Activated effector memory CD4-positive, alpha-beta T cell treated with Interleukin-2 at 50 U/mL for 16 hours (primary cell): ENCODE data around the gene MRPS6.

Experiments used
- DNase-seq: peaks from one replicate; pipeline ENCODE4 v3.0.0-alpha.2; 2020

MRPS6 gene

DNA sequence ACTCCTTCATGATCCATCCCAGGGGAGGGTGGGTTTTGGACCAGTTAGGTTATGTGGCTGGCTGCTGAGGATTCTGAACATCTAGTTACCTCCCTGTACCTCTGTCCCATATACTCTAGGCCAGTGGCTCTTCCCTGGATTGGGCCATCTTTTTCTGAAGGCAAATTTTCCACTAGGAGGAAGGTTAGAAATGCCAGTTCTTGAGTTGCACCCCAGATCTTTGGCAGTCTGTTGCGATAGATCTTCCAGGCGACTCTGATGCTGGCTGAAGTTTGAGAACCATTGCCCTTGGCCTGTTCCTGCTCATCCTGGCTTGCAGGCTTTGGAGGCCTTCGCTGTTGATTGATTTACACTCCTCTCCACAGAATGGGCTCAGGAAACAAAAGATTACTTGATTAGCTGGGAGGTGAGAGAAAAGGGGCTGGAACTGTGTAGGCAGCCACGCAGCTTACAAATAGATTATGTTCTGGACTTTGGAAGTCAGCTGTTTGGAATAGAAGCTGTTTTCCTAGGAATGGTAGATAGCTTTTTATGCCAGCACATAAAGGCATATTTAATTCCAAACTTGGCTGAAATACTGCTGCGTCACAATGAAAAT lies 110.1 kb downstream of the MRPS6 start:
- no peak for DNase-seq

DNA sequence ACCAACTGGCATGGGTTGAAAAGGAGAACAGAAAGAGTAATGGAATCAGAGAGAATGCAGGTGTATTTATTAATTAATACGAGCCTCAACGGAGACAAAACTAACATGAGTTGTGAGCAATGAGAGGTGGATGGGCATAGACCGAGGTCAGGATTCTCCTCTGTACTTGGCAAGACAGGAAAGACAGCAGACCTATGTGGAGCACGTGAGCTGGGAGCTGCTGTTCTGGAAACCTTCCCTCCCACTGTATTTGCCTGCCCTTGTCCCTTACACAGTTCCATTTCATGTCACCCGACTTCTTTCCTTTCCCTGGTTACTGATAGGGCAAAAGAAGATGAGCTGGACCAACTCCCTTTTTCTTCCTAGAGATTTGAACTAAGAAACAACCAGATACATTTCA lies 110.9 kb downstream of the MRPS6 start:
- no peak for DNase-seq

DNA sequence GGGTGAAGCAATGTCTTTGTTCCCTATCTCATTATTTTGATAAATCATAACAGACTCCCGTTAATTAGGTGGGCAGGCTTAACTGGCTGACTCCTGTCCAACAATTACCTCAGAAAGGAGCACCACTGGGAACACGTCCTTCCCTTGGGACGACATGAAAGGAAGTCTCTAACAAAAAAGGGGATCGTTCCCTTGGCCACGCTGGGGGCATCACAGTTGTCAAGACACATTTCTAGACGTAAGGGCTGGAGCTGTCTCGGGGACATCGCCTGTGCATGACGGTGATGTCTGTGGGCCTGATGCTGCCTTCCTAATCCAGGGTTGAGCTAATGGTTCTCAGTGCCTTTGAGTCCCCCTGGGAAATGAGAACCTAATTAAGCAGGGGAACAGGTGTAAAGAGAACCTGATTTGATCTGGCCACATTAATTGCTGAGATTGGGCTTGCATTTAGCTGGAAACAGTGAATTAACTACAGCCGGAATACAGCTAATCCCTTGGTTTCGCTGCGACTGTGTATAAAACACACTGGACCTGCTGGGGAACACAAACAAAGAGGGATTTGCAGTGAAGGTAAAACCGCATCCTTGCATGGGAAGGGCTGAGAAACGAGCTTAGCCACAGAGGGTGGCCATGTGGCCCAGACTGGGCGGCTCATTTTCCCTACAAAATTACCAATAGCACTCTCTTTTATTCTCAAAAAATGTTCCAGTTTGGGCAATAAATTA lies 111.8 kb downstream of the MRPS6 start:
- no peak for DNase-seq

DNA sequence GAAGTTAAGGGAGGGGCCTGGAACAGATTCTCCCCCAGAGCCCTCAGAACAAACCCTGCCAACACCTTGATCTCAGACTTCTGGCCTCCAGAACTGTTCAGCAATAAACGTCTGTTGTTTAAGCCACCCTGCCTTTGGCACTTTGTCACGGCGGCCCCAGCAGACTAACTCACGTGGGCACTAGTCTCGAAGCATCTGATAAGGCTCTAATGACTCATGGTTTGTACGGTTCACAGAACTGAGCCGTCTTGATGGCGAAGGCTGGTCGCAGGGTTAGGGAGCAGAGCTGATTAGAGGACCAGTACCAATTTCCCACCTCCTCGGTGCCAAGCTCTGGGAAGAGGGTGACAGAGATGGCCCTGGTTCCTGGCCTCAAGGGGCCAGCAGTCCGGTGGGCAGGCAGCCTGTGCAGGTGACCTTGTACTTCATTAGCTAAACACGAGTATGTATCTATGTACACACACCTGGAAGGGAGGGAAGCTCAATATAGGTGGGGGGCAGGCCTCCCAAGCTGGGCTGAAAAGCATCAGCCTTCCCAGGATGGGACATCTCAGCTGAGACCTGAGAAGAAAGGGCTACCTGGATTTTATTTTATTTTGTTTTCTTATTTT lies 112.8 kb downstream of the MRPS6 start:
- no peak for DNase-seq

DNA sequence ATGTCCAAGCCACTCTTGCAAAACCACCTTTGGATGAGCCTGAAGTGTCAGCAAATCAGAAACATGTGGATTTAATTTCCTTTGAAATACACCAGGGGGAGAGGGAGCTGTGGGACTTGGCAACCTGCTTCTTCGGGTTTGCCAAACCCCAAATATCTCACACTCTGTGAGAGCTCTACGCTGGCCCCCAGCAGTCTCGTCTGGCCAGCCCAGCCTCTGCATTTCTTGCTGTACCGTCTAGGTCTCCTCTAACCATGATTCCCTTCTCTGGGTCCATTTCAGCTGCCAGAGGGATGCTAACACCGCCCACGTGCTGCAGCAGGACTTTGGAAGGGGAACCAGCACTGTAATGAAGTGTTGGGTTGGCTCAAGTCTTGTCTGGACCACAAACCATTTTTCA lies 114.6 kb downstream of the MRPS6 start:
- no peak for DNase-seq

DNA sequence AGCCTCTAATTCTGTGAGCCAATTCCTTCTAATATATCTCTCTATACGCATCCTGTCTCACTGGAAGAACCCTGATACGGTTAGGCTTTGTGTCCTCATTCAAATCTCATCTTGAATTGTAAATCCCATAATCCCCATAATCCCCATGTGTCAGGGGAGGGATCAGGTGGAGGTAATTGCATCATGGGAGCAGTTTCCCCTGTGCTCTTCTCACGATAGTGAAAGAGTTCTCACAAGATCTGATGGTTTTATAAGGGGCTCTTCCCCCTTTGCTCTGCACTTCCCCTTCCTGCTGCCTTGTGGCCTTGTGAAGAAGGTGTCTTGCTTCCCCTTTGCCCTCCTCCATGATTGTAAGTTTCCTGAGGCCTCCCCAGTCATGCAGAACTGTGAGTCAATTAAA lies 116.1 kb downstream of the MRPS6 start:
- no peak for DNase-seq

DNA sequence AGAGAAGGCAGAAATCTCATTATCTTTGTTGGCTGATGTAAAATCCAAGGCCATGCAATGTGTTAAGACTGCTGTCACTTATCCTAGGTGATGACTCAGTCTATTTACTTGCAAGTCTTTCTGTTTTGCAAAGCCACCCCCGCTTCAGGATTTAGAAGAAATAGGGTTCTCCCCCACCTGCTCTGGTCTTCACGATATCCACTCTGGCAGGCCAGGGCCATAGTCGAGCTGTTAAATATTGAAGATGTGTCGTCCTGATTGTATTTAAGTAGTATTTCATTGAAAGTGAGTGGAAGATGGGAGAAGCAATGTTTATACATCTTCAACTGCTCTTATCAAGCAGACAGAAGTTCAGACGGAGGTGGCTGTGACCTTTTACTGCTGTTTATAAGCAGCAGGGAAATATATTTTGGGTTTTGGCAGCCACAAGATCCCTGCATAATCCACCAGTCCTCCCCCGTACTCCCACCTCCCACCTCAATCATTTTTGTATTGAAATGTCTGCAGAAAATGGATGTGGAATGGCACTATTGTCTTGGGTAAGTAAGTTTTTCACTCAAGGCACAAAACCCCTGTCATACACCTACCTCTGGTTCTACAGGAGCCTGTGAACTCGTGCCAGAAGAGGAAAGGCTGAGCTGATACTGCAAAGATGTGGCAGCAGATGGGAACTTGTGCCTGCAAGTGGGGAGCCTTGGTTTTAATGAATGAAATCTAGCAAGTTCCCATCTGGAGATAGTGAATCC lies 117.4 kb downstream of the MRPS6 start:
- DNase-seq: no peak

DNA sequence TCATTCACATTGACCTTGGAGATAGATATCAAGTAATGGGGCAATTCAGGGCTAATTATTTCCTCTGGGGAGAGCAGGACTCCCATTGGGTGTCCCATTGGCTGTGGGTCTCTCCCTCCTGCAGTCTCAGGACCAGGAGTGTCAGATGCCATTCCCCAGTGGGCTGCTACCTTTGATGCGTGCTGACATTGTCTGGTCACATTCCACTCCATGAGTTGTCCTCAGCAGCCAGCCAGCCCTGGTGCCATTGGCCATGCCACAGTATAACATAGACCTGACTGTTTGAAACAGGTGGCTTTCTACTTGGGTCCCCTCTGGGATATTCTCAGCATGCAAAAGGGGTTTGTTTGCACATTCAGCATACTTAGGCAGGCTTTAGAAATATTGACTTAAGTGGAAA lies 118.5 kb downstream of the MRPS6 start:
- DNase-seq: no peak
